SU-DHL-6 (cell line): ENCODE measurements around the gene THBD.

Experiments
- H2AFZ ChIP-seq: fragments of 200-600 bp; sonication (generic); 2 replicates; pipeline ENCODE4 v1.6.1; 2014; ENCODE audit warnings: low read depth, mild to moderate bottlenecking, moderate library complexity, mixed read lengths, antibody characterized with exemption, low read length; ENCODE audit not compliant: severe bottlenecking
- H3F3A ChIP-seq: fragments of 200-600 bp; shearing (Covaris generic); 2 replicates; pipeline ENCODE4 v1.6.0; 2016; ENCODE audit warnings: antibody characterized with exemption, mild to moderate bottlenecking; ENCODE audit not compliant: insufficient read depth
- H3K27ac ChIP-seq: fragments of 200-600 bp; sonication (generic); 2 replicates; pipeline ENCODE4 v1.5.1; 2016; ENCODE audit warnings: low read depth, mild to moderate bottlenecking, low read length, moderate library complexity, mixed read lengths
- H3K27me3 ChIP-seq: fragments of 200-600 bp; sonication (generic), shearing (Covaris generic); 2 replicates; pipeline ENCODE4 v1.6.0; 2014; ENCODE audit warnings: mild to moderate bottlenecking, low read length
- H3K36me3 ChIP-seq: fragments of 200-600 bp; sonication (generic); 2 replicates; pipeline ENCODE4 v1.6.1; 2014; ENCODE audit warnings: mild to moderate bottlenecking, low read length, mixed read lengths
- H3K4me2 ChIP-seq: fragments of 300-600, 200-600 bp; shearing (Covaris generic), sonication (generic); 2 replicates; pipeline ENCODE4 v1.6.0; 2014; ENCODE audit warnings: low read length, low read depth, mild to moderate bottlenecking; ENCODE audit not compliant: poor library complexity, severe bottlenecking
- H3K4me3 ChIP-seq: fragments of 200-600 bp; sonication (generic); 2 replicates; pipeline ENCODE4 v1.5.1; 2014; ENCODE audit warnings: antibody characterized with exemption, low read length, mild to moderate bottlenecking, mixed read lengths; ENCODE audit not compliant: insufficient read depth, poor library complexity, severe bottlenecking
- H3K79me2 ChIP-seq: fragments of 200-600 bp; sonication (generic); 2 replicates; pipeline ENCODE4 v1.6.1; 2014; ENCODE audit warnings: mild to moderate bottlenecking, low read length, moderate library complexity; ENCODE audit not compliant: insufficient read depth
- H3K9ac ChIP-seq: fragments of 200-600 bp; sonication (generic); 2 replicates; pipeline ENCODE4 v1.7.0; 2014; ENCODE audit warnings: mild to moderate bottlenecking, low read length
- H3K9me2 ChIP-seq: fragments of 200-600 bp; sonication (generic); replicated peaks from 2 replicates; pipeline ENCODE4 v1.6.1; 2014; ENCODE audit warnings: low read length; ENCODE audit not compliant: insufficient read depth
- H3K9me3 ChIP-seq: fragments of 200-600 bp; sonication (generic); 2 replicates; pipeline ENCODE4 v1.6.1; 2014; ENCODE audit warnings: low read length, mixed read lengths; ENCODE audit not compliant: insufficient read depth
- H4K20me1 ChIP-seq: fragments of 200-600 bp; sonication (generic); 2 replicates; pipeline ENCODE4 v1.6.1; 2014; ENCODE audit warnings: low read depth, mild to moderate bottlenecking, antibody characterized with exemption, low read length, moderate library complexity, mixed read lengths
- EZH2phosphoT487 ChIP-seq: fragments of 200-600 bp; sonication (generic), shearing (Covaris generic); conservative IDR thresholded peaks from 2 replicates; pipeline ENCODE4 v1.6.1; 2018; ENCODE audit warnings: mild to moderate bottlenecking, antibody characterized with exemption, low read length, moderate library complexity, mixed read lengths
- TF ChIP-seq, protein P1 (sequence below): fragments of 200-600 bp; sonication (generic); IDR thresholded peaks from one replicate; pipeline ENCODE4 v1.5.1; 2017; ENCODE audit warnings: antibody characterized with exemption, mild to moderate bottlenecking, low read length, moderate library complexity; ENCODE audit not compliant: insufficient read depth, poor library complexity, severe bottlenecking

Gene THBD

DNA sequence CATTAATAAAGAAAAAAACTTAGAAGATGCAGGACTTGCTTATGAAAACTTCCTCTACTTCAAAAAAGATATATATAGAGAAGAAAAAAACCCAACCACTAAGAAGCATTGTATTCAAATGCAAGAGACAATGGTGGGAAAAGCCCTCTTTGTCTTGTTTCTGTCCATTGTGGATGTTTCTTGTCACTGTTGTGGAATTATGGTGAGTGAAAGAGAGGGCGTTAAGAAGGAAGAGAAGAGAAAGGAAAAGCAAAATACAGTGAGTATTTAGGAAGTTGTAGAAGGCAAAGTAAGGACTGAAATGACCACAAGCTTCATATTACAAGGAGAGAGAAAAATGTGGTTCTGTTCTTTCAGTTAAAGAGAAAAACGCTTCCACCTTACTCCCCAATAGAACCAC, 14.1 kb upstream of the THBD start:
- H3K27ac ChIP-seq = no peak overlapping the region
- H3K27me3 ChIP-seq = no peaks in the 10 kb centered on the region
- H3K9ac ChIP-seq = no peak overlapping the region
- no peaks in the 10 kb centered on the region for H4K20me1 ChIP-seq
- no peak overlapping the region for H3K4me3 ChIP-seq
- H2AFZ ChIP-seq = no peak overlapping the region
- no peaks in the 10 kb centered on the region for H3F3A ChIP-seq
- no peaks in the 10 kb centered on the region for H3K9me3 ChIP-seq
- no peak overlapping the region for H3K4me2 ChIP-seq
- no peaks in the 10 kb centered on the region for H3K9me2 ChIP-seq
- H3K36me3 ChIP-seq = no peaks in the 10 kb centered on the region
- H3K79me2 ChIP-seq = no peaks in the 10 kb centered on the region
- no peak for TF ChIP-seq EZH2phosphoT487
- TF ChIP-seq, protein P1, sequence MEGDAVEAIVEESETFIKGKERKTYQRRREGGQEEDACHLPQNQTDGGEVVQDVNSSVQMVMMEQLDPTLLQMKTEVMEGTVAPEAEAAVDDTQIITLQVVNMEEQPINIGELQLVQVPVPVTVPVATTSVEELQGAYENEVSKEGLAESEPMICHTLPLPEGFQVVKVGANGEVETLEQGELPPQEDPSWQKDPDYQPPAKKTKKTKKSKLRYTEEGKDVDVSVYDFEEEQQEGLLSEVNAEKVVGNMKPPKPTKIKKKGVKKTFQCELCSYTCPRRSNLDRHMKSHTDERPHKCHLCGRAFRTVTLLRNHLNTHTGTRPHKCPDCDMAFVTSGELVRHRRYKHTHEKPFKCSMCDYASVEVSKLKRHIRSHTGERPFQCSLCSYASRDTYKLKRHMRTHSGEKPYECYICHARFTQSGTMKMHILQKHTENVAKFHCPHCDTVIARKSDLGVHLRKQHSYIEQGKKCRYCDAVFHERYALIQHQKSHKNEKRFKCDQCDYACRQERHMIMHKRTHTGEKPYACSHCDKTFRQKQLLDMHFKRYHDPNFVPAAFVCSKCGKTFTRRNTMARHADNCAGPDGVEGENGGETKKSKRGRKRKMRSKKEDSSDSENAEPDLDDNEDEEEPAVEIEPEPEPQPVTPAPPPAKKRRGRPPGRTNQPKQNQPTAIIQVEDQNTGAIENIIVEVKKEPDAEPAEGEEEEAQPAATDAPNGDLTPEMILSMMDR = no peak

DNA sequence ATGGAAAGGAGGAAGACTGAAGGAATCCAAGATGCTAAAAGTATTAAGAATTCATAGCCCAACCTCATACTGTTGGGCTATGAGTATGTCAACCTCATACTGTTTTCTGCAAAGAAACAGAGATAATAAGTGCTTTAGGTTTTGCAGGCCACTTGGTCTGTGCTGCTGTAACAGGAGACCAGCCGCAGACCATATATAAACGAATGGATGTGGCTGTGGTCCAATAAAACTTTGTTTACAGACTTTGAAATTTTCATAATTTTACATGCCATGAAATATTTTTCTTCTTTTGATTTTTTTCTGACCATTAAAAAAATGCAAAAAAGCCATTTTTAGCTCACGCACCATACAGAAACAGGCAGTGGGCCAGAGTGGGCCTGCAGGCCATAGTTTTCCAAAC, 13.7 kb upstream of the THBD start:
- Histone ChIP-seq H3K27me3 (no peaks in the 10 kb centered on the region), H3K4me2 (no peak overlapping the region), H3K36me3 (no peaks in the 10 kb centered on the region), H3K27ac (no peak overlapping the region), H3F3A (no peaks in the 10 kb centered on the region), H3K4me3 (no peak overlapping the region), H3K9me3 (no peaks in the 10 kb centered on the region), H4K20me1 (no peaks in the 10 kb centered on the region), H3K9ac (no peak overlapping the region), H3K9me2 (no peaks in the 10 kb centered on the region), H2AFZ (no peak overlapping the region), H3K79me2 (no peaks in the 10 kb centered on the region)
- TF ChIP-seq EZH2phosphoT487 = no peak
- TF ChIP-seq, protein P1 = no peak

DNA sequence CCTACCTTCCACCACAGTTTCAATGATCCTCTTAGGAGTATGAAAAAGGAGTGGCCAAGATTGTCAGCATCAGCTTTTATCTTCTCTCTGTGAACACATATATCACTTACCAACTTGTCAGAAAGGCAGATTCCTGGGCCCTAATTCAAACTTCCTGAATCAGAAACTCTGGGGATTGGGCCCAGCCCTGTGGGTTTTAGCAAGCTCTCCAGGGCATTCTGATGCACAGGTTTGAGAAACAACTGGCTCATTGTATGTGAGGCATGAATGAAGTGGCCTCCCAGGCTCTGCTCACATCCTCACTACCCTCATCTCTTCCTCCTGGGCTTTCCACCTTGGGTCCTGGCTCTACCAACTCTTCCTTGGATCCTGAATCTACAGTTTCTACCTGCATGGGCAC, 13.2 kb upstream of the THBD start:
- Histone ChIP-seq H3K9me2 (no peaks in the 10 kb centered on the region), H3K4me2 (no peak overlapping the region)

More for the DNA sequence above, 13.2 kb upstream of the THBD start:
- Histone ChIP-seq H3K36me3 (no peaks in the 10 kb centered on the region), H3K27ac (no peak overlapping the region), H3K9ac (no peak overlapping the region), H3K27me3 (no peaks in the 10 kb centered on the region), H3K4me3 (no peak overlapping the region), H3F3A (no peaks in the 10 kb centered on the region), H2AFZ (no peak overlapping the region), H3K79me2 (no peaks in the 10 kb centered on the region), H3K9me3 (no peaks in the 10 kb centered on the region), H4K20me1 (no peaks in the 10 kb centered on the region)
- TF ChIP-seq, protein P1 = no peak
- TF ChIP-seq EZH2phosphoT487 = no peak
